Smooth muscle cell (in vitro differentiated cells): ENCODE measurements around the gene EZR. TPM values are rescaled to one million over a fixed set of nuclear protein-coding genes. Genes with fewer than 3 reads are reported as not detected.
"Not testable (repeated sequence)": the region's sequence is repeated elsewhere in the genome, so short reads cannot be mapped to it uniquely, and the experiment has no call there.

ENCODE experiments used
- DNase-seq: peaks from one replicate; lab custom pipeline; 2025; ENCODE audit not compliant: unreplicated experiment; lab: John Stamatoyannopoulos, UW
- H2AFZ ChIP-seq: fragments of 200-600 bp; sonication (generic); 2 replicates; pipeline ENCODE4 v1.6.0; 2016; ENCODE audit warnings: antibody characterized with exemption, low read depth, mild to moderate bottlenecking
- H3F3A ChIP-seq: fragments of 200-600 bp; sonication (generic); 2 replicates; pipeline ENCODE4 v1.6.0; 2017; ENCODE audit warnings: antibody characterized with exemption, low read depth
- H3K27ac ChIP-seq: fragments of 200-600 bp; sonication (generic); 2 replicates; pipeline ENCODE4 v1.5.1; 2016; ENCODE audit warnings: low read depth, mild to moderate bottlenecking
- H3K27me3 ChIP-seq: fragments of 200-600 bp; sonication (generic); 2 replicates; pipeline ENCODE4 v1.6.1; 2016; ENCODE audit warnings: low read depth, mild to moderate bottlenecking
- H3K36me3 ChIP-seq: fragments of 200-600 bp; sonication (generic); 2 replicates; pipeline ENCODE4 v1.5.1; 2016; ENCODE audit warnings: low read depth
- H3K4me1 ChIP-seq: fragments of 200-600 bp; sonication (generic); 2 replicates; pipeline ENCODE4 v1.5.1; 2016; ENCODE audit warnings: low read depth
- H3K4me2 ChIP-seq: fragments of 200-600 bp; sonication (generic); 2 replicates; pipeline ENCODE4 v1.6.0; 2016; ENCODE audit warnings: mild to moderate bottlenecking
- H3K4me3 ChIP-seq: fragments of 200-600 bp; sonication (generic); 2 replicates; pipeline ENCODE4 v1.5.1; 2016; ENCODE audit warnings: mild to moderate bottlenecking
- H3K79me2 ChIP-seq: fragments of 200-600 bp; sonication (generic); 2 replicates; pipeline ENCODE4 v1.6.0; 2016; ENCODE audit warnings: low read depth, mild to moderate bottlenecking
- H3K9ac ChIP-seq: fragments of 200-600 bp; sonication (generic); 2 replicates; pipeline ENCODE4 v1.6.0; 2016; ENCODE audit warnings: low read depth
- H3K9me3 ChIP-seq: fragments of 200-600 bp; sonication (generic); replicated peaks from 2 replicates; pipeline ENCODE4 v1.5.1; 2016; ENCODE audit warnings: low read depth
- H4K20me1 ChIP-seq: fragments of 200-600 bp; sonication (generic); 2 replicates; pipeline ENCODE4 v1.6.0; 2016; ENCODE audit warnings: low read depth
- WGBS: methylation state at CpG from one replicate; pipeline ENCODE4 v1.1.7; 2016; ENCODE audit warnings: low lambda C conversion rate; 5-methylcytosine and 5-hydroxymethylcytosine counted together
- polyA plus RNA-seq: library from polyadenylated mRNA; unstranded; fragments of >200 nt; fragmentation: Nextera tagmentation; extraction: Ambion mirVana; gene quantifications from 2 replicates; pipeline ENCODE4 v1.2.1, GENCODE V29; 2016
- total RNA-seq: library from RNA; depleted of rRNA; stranded (reverse); fragments of >200 nt; gene quantifications from 2 replicates; pipeline ENCODE4 v1.2.3, GENCODE V29; 2014
- TF ChIP-seq, protein P1 (sequence below): fragments of 200-600 bp; sonication (generic); IDR thresholded peaks from 2 replicates; pipeline ENCODE4 v1.5.1; 2017; ENCODE audit warnings: borderline replicate concordance, mild to moderate bottlenecking, antibody characterized with exemption; ENCODE audit not compliant: insufficient read depth, poor library complexity, severe bottlenecking

Gene EZR
- total and polyA plus RNA-seq, 2 experiments from 2014 or later, result 55.0 to 113 TPM

- H3K27me3 ChIP-seq, result no peaks in the 10 kb centered on the region
- no peak overlapping the region for H3K27ac ChIP-seq
- no peaks in the 10 kb centered on the region for H3K36me3 ChIP-seq
- H3K9me3 ChIP-seq, result no peaks in the 10 kb centered on the region
- WGBS, result 90% methylated on average over 5 of the region's 5 CpGs
- H3F3A ChIP-seq, result no peaks in the 10 kb centered on the region
- TF ChIP-seq, protein P1, sequence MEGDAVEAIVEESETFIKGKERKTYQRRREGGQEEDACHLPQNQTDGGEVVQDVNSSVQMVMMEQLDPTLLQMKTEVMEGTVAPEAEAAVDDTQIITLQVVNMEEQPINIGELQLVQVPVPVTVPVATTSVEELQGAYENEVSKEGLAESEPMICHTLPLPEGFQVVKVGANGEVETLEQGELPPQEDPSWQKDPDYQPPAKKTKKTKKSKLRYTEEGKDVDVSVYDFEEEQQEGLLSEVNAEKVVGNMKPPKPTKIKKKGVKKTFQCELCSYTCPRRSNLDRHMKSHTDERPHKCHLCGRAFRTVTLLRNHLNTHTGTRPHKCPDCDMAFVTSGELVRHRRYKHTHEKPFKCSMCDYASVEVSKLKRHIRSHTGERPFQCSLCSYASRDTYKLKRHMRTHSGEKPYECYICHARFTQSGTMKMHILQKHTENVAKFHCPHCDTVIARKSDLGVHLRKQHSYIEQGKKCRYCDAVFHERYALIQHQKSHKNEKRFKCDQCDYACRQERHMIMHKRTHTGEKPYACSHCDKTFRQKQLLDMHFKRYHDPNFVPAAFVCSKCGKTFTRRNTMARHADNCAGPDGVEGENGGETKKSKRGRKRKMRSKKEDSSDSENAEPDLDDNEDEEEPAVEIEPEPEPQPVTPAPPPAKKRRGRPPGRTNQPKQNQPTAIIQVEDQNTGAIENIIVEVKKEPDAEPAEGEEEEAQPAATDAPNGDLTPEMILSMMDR, result no peak
- no peak overlapping the region for H3K4me3 ChIP-seq
- H3K9ac ChIP-seq, result no peak overlapping the region
- peaks cover 91% of the 10 kb centered on the region for H4K20me1 ChIP-seq
- no peak for DNase-seq
- peaks cover 10% of the 10 kb centered on the region for H3K4me1 ChIP-seq
- peaks cover 61% of the 10 kb centered on the region for H3K79me2 ChIP-seq
- H2AFZ ChIP-seq, result no peak overlapping the region
- H3K4me2 ChIP-seq, result no peak overlapping the region
Measured at GRCh38 chr6:158795516-158795915, 23.7 kb downstream of the EZR start.

DNA sequence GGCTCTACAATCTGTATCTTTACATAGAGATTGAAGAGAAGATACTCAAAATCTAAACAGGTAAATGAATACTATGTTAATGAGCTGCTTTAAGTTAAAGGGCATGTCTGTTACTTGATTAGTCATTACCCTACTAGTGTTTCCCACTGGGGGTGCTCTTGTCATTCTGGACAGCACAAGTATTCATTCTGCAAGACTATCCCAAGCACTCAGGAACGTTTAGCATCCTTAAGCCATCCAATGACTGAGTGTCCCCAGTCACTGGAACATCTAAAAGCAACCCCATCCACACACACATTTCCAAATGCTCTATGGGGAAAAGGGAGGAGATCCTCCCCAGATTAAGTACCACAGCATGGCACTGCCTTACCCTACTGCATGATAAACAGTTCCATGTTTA lies 25.7 kb downstream of the EZR start:
- H2AFZ ChIP-seq, result no peak overlapping the region
- peaks cover 56% of the 10 kb centered on the region for H3K79me2 ChIP-seq
- peaks cover 88% of the 10 kb centered on the region for H4K20me1 ChIP-seq
- no peak overlapping the region for H3K4me2 ChIP-seq
- no peak for DNase-seq
- H3K27me3 ChIP-seq, result no peaks in the 10 kb centered on the region
- TF ChIP-seq, protein P1, result peak; percentile 36
- no peaks in the 10 kb centered on the region for H3K4me1 ChIP-seq
- no peak overlapping the region for H3K4me3 ChIP-seq
- H3K36me3 ChIP-seq, result no peaks in the 10 kb centered on the region
- H3F3A ChIP-seq, result no peaks in the 10 kb centered on the region
- no peak overlapping the region for H3K9ac ChIP-seq
- H3K9me3 ChIP-seq, result no peaks in the 10 kb centered on the region
- H3K27ac ChIP-seq, result peak overlapping the region; percentile 12
- 25% methylated on average over 1 of the region's 1 CpG for WGBS

DNA sequence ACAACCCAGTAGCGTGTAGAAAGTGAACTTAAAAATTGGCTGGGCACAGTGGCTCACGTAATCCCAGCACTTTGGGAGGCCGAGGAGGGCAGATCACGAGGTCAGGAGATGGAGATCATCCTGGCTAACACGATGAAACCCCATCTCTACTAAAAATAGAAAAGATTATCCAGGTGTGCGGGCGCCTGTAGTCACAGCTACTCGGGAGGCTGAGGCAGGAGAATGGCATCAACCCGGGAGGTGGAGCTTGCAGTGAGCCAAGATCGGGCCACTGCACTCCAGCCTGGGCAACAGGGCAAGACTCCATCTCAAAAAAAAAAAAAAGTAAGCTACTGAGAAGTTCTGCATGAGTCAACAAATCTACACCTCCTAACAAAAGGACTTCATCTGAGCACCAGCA lies 26.7 kb downstream of the EZR start:
- DNase-seq, H2AFZ ChIP-seq, H3K4me1 ChIP-seq, H3K27ac ChIP-seq, H3F3A ChIP-seq, H3K4me3 ChIP-seq, H3K9ac ChIP-seq, H3K4me2 ChIP-seq, H3K27me3 ChIP-seq, H3K36me3 ChIP-seq, H3K9me3 ChIP-seq: not testable (repeated sequence)
- 84% methylated on average over 10 of the region's 10 CpGs for WGBS
- Histone ChIP-seq H3K79me2 (peaks cover 61% of the 10 kb centered on the region), H4K20me1 (peaks cover 79% of the 10 kb centered on the region)

DNA sequence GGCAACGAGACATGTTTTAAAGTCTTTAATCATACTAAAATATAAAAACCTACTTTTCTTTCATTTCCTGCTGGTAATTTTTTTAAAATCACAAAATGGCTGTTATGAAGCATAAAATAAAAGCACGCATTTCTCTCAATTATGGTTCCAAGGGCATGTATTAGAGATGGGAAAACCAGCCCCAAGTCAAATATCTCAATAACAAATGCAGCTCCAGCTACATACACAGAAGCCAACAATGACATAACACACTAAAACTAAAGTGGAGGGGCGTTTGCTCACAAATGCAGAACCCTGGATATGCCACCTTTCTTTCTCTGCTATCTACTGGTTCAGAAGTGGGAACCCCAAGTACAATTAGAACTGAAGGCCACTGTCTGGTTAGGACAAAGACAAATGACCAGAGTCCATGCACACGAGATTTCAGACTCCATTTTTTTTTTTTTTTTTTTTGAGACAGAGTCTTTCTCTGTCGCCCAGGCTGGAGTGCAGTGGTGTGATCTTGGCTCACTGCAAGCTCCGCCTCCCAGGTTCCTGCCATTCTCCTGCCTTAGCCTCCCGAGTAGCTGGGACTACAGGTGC lies 27.8 kb downstream of the EZR start:
- Histone ChIP-seq H3K9ac (no peak overlapping the region), H2AFZ (no peak overlapping the region), H3K4me2 (no peak overlapping the region), H3K9me3 (no peaks in the 10 kb centered on the region), H3K36me3 (no peaks in the 10 kb centered on the region), H3K79me2 (peaks cover 57% of the 10 kb centered on the region), H3K27me3 (no peaks in the 10 kb centered on the region), H3K4me1 (no peaks in the 10 kb centered on the region), H3K27ac (peak overlapping the region; percentile 48), H4K20me1 (peaks cover 72% of the 10 kb centered on the region), H3K4me3 (no peak overlapping the region), H3F3A (no peaks in the 10 kb centered on the region)
- TF ChIP-seq, protein P1, result no peak
- DNase-seq, result no peak
- 83% methylated on average over 7 of the region's 7 CpGs for WGBS
